ENCODE data around the gene RCC2.
"Not testable (repeated sequence)": the region's sequence is repeated elsewhere in the genome, so short reads cannot be mapped to it uniquely, and the experiment has no call there.

RCC2 gene

DNA sequence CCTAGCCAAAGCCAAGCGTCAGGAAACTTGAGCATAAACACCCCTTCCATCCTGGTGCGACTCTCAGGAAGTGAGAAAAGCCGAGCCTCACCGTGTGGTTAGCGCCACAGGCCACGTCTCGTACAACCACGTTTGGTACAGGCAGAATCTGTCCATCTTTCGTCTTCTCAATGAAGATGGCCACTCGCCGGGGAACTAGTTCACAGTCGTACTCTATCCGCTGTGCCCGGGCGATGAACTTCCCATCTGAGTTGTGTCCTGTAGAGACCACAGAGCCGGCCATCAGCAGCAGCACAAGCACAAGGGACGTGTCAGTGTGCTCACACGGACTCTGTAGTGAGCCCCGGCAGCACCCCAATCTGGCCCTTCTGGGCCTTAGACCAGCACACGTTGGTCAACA, 23.1 kb downstream of the RCC2 start:
- no peak for DNase-seq

DNA sequence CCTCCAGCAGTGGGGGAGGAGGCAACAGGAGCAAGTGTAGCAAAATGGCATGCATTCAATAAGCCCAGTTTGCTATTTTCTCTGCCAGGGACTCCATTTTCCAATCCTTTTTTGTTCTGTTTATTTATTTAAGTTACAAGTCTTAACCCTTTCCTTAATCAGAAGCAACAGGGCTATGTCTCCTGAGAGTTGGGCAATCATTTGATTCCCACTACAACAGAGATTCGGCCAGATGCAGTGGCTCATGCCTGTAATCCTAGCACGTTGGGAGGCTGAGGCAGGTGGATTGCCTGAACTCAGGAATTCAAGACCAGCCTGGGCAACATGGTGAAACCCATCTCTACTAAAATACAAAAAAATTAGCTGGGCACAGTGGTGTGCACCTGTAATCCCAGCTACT, 25.5 kb downstream of the RCC2 start:
- no peak for DNase-seq

DNA sequence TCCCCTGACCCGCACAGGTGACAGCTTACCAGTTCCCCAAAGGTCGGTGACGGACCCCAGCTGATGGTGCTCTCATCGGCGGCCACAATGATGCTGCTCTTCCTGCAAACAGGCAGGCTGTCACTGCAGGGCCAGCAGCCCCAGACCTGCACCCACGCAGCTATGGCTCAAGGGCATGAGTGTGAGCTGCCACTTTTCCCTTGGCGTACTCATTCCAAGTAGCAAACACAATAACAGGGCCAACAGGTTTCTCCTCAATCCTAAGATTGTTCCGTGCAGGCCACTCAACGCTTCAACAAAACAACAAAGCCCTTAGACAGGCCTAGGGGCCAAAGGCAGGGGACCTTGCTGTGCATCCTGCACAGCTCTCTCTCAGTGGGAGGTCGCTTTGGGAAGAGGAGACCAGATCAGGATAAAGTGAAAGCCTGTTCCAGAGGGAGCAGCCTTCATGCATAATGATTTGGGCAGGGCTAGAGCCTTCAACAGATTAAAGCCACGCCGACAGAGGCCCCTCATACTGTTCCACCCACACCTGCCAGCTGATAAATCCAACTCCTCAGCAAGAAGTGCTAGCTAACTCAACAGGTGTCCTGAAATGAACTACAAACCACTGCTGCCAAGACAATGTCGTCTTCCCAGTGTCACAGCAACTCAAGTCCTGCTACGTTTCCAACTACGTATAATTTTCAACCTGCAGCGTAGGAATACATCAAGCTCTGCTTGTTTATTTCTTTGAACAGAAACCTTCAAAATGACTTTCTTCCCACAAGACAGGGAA, 27.2 kb downstream of the RCC2 start:
- DNase-seq = no peak

DNA sequence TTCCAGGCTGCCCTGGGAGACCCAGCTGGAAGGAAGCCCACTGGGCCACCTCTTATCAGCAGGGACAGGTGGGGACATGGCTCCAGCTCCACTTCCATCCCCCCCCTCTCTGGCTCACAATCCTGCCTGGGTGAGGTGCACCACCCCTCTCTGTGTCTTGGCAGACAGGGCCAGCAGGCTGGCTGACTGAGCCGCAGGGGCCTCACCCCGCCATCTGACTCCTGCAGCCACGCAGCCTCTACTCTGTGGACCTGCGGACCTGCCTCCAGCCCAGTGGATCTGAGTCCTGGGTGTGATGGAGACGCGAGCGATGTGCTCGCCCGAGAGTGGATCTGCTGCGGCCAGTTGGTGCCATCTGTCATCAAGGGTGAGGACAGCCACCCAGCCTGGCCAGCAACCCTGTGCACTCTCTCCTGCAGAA, 30.1 kb downstream of the RCC2 start:
- DNase-seq = peak; percentile 59

DNA sequence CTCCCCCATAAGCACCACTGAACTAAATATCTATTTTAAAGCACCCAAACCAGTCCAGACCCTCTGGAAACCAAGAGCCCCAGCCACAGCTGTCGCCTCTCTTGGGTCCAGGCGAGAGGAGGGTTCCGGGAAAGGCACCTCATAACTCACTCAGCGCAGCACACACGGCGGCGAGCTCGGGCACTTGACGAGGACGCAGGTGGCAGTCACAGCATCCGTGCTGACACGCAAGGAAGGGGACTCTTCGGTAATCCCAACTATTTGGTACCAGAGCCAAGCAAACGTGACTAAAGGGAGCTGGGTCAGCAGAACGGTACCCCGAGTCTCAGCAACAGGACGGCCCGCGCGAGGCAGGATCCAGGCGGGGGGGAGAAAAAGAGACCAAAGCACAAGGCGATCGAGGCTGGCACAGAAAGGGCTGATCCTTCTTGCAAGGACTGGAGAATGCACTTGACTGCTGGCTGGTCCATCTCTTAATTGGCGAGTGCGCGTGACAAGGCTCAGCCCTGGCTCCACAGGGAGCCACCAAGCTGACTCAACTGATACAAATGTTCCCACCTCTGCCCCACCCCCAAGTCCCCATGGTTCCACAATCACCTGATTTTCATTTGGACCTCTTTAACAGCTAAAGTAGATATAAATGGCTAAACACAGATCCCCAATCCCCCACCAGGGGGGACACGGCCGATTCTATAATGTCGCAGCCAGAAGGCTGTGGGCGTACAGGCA, 31.5 kb downstream of the RCC2 start:
- not testable (repeated sequence) for DNase-seq

DNA sequence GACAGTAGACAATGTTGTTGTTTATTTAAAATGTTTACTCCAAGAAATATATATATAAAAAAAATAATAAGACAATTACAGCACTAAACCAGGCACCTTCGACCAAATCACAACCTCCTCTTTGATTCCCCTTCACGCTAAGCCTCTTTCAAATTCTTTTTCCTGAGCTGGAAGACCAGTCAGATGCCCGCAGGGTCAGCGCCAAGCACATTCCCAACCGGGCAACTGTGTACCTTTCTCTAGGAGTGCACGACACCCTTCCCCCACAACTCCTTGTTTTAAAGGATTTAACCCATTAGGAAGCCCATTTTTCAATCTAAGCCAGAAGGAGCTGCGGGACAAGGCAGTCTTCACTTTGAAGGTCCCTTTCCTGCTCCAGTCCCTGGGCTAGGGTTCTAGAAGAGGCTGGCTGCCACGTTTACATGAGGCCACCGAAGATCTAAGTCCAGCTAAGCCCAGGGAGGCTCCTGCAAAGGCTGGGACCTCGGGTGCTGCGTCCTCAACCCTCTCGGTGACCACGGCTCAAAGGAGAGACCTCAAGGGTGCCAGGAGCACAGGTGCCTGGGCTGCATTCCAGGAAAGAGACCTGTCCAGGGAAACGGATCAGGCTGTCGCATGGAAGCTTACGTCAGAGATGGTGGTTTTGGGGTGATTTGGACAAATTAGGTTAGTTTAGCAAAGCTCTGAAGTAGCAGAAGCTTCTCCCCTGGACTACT, 32.6 kb downstream of the RCC2 start:
- not testable (repeated sequence) for DNase-seq

DNA sequence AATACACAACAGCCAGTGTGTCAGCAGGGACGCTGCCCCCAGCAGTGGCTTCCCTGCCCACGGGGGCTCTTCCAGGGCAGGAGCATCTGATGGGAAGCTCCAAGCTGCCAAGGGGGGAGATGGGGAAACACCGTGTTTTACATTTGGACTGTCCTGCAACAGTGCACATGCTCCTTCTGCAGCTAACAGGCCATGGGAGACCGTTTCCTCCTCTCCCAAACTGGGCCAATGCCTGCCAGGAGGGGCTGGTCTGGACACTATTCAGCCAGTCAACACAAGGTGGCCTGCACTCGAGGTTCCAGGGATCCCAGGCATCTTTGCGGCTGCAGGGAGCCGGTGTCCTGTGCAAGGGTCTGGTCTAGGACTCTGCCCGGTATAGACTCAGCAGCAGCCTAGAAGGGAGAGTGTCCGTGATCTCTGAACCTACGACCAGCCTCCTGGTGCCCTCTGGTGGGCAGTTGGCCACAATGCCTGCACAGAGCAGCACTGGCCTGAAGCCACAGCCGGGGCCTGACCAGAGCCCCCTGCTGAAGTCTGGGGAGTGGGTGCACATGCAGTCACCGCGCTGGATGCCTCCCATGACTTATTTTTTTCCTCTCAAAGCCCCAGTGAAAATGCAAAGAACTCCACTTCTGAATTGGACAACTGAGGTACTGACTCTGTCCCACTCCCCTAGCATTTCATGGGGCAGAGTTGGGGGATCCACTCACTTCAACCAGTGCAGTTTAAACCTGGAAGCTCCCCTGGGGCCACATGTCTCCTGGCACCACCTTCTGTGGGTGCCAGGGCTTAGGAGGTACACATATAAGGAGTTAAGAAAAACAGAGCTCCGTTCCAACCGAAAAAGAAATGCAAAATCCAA, 33.3 kb downstream of the RCC2 start:
- peak; percentile 84 for DNase-seq

DNA sequence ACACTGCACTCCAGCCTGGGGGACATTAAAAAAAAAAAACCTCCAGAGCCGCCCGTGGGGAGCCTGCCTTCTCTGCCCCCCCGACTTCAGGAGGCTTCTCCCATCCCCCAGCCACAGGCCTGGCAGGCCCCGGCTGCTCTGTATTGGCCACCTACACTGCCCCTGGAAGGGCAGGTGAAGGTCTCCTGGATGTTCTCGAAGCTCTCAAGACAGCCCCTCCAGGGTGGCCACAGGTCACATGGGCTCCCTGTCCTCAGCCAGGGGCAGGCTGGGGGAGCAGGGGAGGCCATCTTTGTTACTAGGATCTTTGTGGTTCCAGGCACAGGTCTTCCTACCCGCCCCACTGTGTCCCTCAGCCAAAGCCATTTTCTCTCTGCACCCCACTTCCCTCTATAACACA, 34.7 kb downstream of the RCC2 start:
- DNase-seq = no peak

DNA sequence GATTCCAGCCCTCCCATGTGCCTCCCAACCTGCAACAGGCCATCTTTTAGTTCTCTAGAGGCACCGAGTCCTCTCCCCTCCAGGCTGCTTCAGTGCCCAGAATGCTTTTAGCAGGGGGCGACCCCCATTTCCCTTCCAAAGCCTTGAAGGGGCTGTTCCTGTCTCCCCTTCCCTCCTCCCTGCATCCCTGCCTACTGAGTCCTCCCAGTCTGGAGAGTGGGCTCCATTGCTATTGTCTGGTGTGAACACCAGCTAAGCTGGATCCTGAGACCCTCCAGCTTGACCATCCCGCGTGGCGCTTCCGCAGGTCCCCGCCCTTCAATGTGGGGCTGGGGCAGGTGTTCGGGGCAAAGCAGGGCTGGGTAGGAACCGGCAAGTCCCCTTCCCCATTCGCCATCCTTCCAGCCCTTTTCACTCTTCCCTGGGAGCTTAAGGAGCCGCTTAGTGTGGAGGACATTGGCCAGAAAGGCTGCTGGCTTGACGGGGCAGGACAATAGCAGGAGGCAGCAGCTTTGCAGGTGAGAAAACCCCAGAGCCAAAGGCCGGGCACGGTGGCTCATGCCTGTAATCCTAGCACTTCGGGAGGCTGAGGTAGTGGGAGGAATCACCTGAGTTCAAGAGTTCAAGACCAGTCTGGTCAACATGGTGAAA, 35.3 kb downstream of the RCC2 start:
- DNase-seq = no peak

DNA sequence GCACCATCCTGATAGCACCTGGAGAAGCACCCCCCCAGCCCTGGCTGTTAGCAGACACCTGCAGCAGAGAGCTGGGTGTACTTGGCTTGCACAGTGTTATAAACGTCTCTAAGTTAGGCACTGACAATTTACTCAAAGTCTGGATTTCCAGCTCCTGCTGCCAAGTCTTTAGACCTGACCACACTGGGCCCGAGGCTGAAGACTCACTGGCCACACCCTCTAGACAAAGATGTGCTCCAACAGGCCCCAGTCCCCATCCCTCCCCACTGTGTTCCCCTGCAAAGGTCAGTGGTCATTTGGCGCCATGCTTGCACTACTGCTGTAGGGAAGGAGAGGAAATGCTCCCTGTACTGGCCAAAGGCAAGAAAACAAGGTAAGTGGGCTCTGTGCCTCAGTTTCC, 36.4 kb downstream of the RCC2 start:
- DNase-seq = no peak

DNA sequence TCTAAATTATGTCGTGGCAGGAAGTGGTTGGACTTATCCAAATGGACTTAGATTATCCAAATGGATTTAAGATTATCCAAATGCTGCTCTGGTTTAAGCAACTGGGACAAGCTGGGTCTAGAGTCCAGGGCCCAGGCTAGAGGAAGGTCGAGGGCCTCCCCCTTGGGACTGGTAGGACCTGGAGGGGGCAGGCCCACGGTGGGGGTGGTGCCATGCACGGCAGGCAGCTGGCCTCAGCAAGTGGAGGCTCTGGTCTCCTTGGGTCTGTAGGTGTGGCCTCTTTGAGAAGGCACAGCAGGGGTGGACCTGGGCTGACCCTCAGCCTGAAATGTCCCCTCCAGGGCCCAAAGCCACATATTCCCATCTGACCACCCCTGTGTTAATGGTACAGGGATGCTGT, 37.6 kb downstream of the RCC2 start:
- no peak for DNase-seq

DNA sequence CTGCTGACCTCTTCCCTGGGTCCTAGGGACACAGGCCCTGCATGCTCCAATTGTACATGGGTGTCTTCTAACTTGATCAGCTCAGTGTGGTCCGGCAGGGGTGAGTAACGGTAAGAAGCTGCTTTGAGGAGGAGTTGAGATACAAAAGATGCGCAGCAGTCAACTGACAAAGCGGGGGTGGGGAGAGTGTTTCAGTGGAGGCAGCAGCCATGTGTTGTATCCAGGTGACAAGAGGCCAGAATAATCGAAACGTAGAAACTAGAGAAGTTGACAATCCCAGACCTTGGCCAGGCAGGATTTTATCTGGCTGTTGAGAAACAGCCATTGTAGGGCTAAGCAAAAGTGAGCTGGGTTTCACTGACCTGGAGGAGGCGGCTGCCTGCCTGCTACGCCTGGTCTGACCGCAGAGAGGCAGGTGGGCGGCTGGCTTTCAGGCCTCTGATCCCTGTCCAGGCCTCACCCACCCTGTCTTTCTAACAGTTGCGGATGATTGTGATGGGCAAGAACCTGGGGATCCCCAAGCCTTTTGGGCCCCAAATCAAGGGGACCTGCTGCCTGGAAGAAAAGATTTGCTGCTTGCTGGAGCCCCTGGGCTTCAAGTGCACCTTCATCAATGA, 38.6 kb downstream of the RCC2 start:
- no peak for DNase-seq

DNA sequence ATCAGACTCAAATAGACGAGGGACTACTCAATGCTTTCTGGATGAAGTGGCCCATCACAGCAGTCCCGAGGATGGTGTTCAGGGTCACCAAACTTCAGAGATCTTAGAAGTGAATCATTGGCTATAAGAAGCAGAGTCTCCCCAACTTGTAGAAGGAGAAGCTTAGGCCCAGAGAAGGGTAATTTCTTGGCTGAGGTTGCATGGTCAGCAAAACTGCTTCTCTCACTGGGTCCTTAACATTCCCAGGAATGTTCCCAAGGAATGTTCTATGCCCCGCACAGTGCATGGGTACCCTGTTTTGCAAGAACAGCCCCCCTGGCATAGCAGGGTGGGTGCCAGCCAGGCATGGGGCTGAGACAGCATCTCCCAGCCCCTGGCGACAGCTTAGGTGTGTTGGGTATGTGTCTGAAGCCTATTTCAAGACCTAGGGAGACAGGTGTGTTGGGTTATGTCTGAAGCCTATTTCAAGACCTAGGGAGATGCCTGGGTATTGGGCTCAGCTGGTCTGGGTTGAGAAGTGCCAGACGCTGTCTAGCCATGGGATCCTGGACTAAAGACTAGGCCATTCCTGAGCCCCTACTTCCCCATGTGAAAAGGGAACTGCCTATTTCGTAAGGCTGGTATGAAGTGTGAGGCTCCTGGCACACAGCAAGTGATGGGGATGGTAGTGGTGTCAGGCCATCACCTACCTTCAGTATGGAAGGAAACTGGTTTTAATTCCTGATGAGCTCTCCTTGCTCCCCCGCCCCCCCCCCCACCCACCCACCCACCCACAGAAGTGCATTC, 41.4 kb downstream of the RCC2 start:
- peak; percentile 30 for DNase-seq

DNA sequence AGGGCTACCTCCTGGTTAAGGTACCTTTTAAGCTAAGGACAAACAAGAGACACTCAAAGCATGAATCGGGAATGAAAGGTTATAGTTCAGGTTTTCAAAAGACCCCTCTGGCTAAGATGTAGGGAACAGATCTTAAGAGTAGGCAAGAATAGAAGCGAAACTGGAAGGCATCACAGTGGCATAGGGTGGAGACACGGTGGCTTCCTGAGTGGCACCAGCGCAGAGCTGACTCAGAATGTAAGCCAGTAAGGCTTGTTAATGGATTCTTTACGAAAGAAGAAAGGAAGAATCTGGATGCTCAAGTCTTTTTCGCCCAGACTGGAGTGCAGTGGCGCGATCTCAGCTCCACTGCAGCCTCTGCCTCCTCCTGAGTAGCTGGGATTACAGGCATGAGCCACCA, 46.2 kb downstream of the RCC2 start:
- DNase-seq = no peak

DNA sequence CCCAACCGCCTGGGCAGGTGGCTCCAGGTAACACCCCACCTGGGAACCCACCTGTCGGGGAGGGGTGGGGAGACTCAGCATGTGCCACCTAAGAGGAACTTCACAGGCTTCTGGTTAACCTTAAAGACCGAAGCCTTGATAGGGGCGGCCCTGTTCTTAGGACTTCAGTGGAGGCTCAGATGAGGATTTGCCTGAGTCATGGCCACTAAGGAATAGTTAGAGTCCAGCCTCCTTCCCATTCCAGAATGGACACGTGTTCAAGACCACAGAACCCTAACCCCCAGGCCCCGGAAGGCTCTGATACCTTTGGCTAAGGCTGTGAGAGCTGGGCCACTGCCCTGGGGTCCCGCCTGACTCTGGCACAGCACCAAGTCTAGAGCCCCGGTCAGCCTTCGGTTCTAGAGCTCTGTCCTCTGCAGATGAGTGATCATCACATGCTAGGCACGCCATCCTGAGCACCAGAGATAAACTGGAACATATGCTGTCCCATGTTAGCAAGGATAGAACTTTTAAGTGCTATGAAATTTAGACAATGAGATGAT, 47.2 kb downstream of the RCC2 start:
- no peak for DNase-seq

DNA sequence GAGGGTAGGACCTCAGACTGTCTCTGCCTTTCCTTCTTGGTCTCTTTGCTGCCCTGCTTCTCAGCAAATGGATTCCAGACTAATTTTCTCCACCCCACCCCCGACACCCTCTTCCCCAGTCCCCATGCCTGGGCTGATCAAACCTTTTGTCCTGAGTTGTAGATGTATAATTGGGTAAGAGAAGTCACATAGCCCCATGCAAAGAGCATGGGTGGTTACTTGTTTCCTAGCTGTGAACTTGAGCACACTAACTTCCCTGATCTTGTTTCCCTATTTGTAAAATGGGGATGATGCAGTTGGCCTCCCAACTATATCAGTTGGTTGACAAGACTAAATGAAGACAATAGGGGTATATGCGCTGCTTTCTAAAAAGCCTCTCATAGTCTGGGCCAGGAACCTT, 58.3 kb downstream of the RCC2 start:
- no peak for DNase-seq

DNA sequence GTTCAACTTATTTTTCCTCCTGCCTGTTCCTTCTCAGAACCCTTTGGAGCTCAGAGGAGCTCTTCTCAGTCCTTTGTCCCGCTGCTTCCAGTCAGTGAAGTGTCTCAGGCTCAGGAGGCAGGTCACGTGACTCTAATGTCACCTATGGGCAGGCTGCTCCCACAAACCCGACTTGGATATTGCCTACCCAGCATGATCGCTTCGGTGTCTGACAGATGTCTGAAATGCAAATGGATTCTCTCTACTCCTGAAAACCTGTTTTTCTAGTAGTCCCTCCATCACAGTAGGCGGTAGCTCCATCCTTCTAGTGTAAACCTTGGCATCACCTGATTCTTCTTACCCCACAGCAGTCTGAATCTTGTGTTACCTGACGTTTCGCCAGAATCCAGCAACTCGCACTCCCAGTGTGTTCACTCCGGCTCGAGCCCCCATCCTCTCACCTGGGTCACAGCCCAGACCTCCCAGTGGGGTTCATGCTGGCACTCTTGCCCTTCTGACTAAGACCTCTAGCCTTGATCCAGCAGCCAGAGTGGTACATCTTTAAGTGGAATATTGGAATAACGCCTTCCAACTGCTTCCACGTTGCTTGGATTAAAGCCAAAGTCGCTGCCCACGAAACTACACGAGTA, 62.0 kb downstream of the RCC2 start:
- no peak for DNase-seq

DNA sequence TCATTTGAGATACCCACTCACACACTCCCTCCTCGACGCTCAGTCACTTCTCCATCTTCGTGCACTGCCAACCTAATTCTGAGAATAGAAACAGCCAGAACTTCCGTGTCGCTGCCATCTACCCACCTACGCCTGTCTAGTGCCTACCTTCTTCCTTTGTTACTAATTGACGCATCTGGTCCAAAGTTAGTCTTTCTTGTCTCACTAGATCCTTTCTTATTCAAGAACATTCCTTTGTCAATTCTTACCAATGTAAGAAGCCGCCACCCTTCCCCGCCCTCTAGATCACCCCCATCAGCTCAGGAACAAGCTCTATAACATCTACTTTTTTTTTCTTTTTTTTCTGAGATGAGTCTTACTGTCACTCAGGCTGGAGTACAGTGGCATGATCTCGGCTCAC, 63.8 kb downstream of the RCC2 start:
- no peak for DNase-seq

DNA sequence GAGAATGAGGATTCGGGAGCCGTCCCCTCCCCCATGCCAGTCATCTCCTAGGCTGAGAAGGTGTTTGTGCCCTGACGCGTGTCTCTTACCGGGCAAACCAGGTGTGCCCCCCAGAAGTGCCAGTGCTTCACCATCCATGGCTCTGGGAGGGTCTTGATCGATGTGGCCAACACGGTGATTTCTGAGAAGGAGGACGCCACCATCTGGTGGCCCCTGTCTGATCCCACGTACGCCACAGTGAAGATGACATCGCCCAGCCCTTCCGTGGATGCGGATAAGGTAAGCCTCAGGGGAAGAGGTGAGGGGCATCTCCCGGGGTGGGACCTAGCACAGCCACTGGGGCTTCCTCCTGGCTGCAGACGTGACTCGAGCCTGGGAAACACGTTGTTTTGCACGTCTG, 66.5 kb downstream of the RCC2 start:
- DNase-seq = no peak

DNA sequence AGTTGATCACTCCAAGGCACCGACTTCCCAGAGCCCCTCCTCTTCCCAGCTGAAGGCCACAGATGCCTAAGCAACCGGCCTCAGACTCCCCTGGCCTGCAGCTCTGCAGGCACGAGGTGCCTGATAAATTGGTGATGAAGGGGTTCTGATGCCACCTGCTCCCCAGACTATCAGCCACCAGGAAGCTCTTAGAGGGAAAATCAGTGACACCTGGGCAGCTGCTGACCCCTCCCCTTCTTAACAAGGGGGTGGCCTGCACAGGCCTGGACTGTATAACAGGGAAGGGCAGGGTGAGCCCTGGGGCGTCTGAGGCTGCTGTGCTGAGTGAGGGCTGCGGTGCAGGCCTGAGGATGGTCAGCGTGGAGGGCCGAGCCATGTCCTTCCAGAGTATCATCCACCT, 67.6 kb downstream of the RCC2 start, which contains the start of gene PADI6:
Gene PADI6 (plus strand): TSS at position 301 of the 400 bp plus-strand sequence. CDS start 50 bp downstream, at position 351.
- no peak for DNase-seq

Data from hematopoietic multipotent progenitor cell treated with erythropoietin and hydrocortisone succinate and interleukin-3 and kit ligand, for 4 days (in vitro differentiated cells).